ACC112 (cell line): Measurements from ENCODE around the gene SUB1.
"Not testable (repeated sequence)": the region's sequence is repeated elsewhere in the genome, so short reads cannot be mapped to it uniquely, and the experiment has no call there.

Experiments used
- H2AFZ ChIP-seq: fragments of 200-600 bp; sonication (generic); one replicate; pipeline ENCODE4 v1.6.0; 2017; ENCODE audit warnings: antibody characterized with exemption, low read length; ENCODE audit not compliant: unreplicated experiment
- H3K27ac ChIP-seq: fragments of 200-600 bp; sonication (generic); 2 replicates; pipeline ENCODE4 v1.5.1; 2014; ENCODE audit warnings: low read depth, mild to moderate bottlenecking, antibody characterized with exemption, low read length, moderate library complexity
- H3K27me3 ChIP-seq: fragments of 200-600 bp; sonication (generic); 2 replicates; pipeline ENCODE4 v1.6.1; 2014; ENCODE audit warnings: mild to moderate bottlenecking, antibody characterized with exemption, low read length, moderate library complexity, mixed read lengths; ENCODE audit not compliant: insufficient read depth
- H3K36me3 ChIP-seq: fragments of 200-600 bp; sonication (generic); 2 replicates; pipeline ENCODE4 v1.6.1; 2016; ENCODE audit warnings: mild to moderate bottlenecking, antibody characterized with exemption, low read length, moderate library complexity, mixed read lengths; ENCODE audit not compliant: insufficient read depth
- H3K4me1 ChIP-seq: fragments of 200-600 bp; sonication (generic); one replicate; pipeline ENCODE4 v1.6.1; 2016; ENCODE audit warnings: low read length, mixed read lengths; ENCODE audit not compliant: insufficient read depth, unreplicated experiment, control insufficient read depth
- H3K4me3 ChIP-seq: fragments of 200-600 bp; sonication (generic); 2 replicates; pipeline ENCODE4 v1.5.1; 2014; ENCODE audit warnings: mild to moderate bottlenecking, low read depth, low read length
- H3K79me2 ChIP-seq: fragments of 200-600 bp; sonication (generic); one replicate; pipeline ENCODE4 v1.6.0; 2016; ENCODE audit warnings: low read length; ENCODE audit not compliant: control insufficient read depth, unreplicated experiment, insufficient read depth

SUB1 gene

GRCh38 chr5:32621256-32621655, 35.9 kb downstream of the SUB1 start:
- Histone ChIP-seq H2AFZ (no peak overlapping the region), H3K27ac (no peak overlapping the region), H3K4me1 (no peaks in the 10 kb centered on the region), H3K79me2 (no peaks in the 10 kb centered on the region), H3K4me3 (no peak overlapping the region), H3K36me3 (no peaks in the 10 kb centered on the region), H3K27me3 (peaks cover 4% of the 10 kb centered on the region; the same call in 1 of the 2 replicates)

GRCh38 chr5:32625106-32625505, 39.7 kb downstream of the SUB1 start:
- Histone ChIP-seq H3K27me3 (peaks cover 4% of the 10 kb centered on the region; the same call in 1 of the 2 replicates), H3K36me3 (no peaks in the 10 kb centered on the region), H3K79me2 (no peaks in the 10 kb centered on the region), H3K4me1 (peaks cover 15% of the 10 kb centered on the region), H3K4me3 (no peak overlapping the region), H2AFZ (no peak overlapping the region), H3K27ac (no peak overlapping the region)

- Histone ChIP-seq H3K36me3 (no peaks in the 10 kb centered on the region), H3K4me1 (peaks cover 15% of the 10 kb centered on the region), H3K27me3 (peaks cover 4% of the 10 kb centered on the region; the same call in 1 of the 2 replicates), H3K27ac (no peak overlapping the region), H3K79me2 (no peaks in the 10 kb centered on the region), H2AFZ (no peak overlapping the region), H3K4me3 (no peak overlapping the region)
These were observed 40.2 kb downstream of the SUB1 start for GRCh38 chr5:32625547-32625946.

DNA sequence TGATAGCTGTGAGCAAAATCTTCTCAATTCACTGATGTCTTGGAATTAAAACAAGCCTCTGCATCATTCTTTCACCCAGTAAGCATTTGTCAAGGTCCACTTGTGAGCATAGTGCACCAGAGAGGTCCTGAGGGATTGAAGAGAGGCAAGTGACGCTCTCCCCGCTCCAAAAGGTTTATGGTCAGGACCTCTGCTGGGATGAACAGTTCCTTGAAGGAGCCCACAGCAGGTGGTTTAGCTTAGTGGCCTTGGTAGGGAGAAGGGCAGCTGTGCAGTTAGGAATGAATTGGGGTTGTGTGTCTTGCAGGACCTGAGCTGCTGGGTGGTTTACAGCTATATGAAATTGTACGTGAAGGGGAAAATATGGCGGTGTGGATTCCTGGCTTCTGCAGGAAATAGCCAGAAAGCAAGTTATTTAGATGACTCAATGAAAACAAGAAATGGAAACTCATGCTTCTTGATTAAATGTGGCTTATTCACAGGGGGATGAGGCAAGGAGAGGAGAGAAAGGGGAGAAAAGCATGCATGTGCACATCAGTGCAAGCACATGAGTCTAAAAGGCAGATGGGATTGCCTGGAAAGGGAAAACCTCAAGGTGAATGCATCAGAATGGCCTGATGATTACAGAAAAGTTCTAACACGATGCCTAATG, 42.0 kb downstream of the SUB1 start:
- Histone ChIP-seq H2AFZ (no peak overlapping the region), H3K4me3 (no peak overlapping the region), H3K36me3 (no peaks in the 10 kb centered on the region), H3K27me3 (no peaks in the 10 kb centered on the region), H3K79me2 (no peaks in the 10 kb centered on the region), H3K4me1 (peaks cover 15% of the 10 kb centered on the region), H3K27ac (no peak overlapping the region)

DNA sequence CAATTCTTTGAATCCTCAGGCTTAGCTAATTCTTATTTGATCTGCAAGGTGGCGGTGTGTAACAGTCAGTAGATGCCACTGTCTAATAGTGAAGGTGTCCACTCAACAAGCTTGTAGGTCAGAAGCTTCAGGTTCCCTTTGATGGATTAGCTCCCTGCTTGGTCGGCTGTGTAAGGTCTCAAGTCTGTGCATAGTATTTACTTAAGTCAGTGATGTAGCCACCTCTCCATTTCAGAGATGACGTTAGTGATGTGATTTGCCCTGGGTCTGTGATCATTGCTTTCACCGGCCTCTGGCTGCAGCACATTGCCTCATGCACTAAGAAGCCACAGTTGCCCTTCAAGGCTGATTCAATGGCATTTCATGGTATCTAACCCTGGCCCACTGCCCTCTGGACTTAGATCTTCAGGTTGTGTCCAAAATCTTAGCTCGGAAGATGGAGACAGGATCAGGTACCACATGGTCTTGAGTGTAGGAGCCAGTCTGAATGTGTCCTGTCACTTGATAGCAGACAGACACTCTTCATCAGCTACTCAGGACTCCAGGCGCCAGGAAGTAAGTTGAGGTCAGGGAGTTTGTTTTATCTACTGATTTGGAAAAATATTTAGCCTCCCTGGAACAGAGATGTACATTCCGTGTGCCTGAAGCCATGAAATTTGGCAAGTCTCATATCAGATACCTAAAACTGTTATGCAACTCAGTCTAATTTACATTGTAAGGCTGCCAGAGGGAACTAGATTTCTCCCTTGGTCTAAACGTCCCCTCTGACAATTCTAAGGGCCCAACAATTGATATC, 42.9 kb downstream of the SUB1 start:
- no peaks in the 10 kb centered on the region for H3K36me3 ChIP-seq
- H3K79me2 ChIP-seq, result no peaks in the 10 kb centered on the region
- H3K27me3 ChIP-seq, result no peaks in the 10 kb centered on the region
- H3K4me3 ChIP-seq, result no peak overlapping the region
- peaks cover 15% of the 10 kb centered on the region for H3K4me1 ChIP-seq
- no peak overlapping the region for H2AFZ ChIP-seq
- peak overlapping the region; percentile 12; the same call in 1 of the 2 replicates for H3K27ac ChIP-seq

DNA sequence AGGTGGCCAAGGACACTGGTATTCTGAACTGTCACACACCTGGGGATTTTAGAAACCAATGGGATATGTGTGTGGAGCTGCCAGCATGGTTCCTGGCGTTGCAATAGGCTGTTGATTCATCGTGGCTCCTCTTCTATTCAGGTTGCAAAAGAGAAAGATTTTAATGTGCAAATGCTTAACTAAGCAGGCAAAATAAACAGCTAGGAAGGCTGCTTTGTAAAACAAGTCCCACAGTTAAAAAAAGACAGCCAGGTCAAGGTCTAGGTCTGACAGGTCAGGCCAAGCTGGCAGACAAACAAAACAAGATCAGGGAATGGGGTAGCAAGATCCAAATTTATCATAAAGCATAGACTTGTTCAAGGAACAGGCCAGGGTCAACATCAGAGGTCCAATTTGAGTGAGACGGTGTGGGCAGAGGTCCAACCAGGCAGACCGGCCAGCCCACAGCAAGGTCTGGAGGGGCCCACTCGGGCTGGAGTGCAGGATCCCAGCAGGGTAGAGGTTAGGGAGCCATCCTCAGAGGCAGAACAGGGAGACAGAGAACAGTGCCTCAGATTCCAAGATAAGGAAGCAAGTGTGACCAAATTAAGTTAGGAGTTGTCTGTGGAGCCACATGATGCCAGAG, 45.6 kb downstream of the SUB1 start:
- peaks cover 15% of the 10 kb centered on the region for H3K4me1 ChIP-seq
- H3K79me2 ChIP-seq, result no peaks in the 10 kb centered on the region
- H2AFZ ChIP-seq, result no peak overlapping the region
- no peaks in the 10 kb centered on the region for H3K27me3 ChIP-seq
- H3K27ac ChIP-seq, result no peak overlapping the region
- no peak overlapping the region for H3K4me3 ChIP-seq
- no peaks in the 10 kb centered on the region for H3K36me3 ChIP-seq

DNA sequence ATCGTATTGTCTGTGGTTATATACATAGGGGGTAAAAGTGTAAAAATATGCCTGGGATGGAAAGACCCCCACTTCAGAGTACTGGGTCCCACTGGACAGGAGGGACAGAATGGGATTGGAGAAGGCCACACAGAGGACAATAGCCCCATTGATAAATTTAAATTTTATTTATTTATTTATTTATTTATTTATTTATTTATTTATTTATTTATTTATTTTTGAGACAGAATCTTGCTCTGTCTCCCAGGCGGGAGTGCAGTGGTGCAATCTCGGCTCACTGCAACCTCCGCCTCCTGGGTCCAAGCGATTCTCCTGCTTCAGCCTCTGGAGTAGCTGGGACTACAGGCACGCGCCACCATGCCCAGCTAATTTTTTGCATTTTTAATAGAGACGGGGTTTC, 47.7 kb downstream of the SUB1 start:
- not testable (repeated sequence) for H3K4me1 ChIP-seq, H3K36me3 ChIP-seq, H3K27ac ChIP-seq, H2AFZ ChIP-seq, H3K79me2 ChIP-seq, H3K27me3 ChIP-seq, H3K4me3 ChIP-seq

DNA sequence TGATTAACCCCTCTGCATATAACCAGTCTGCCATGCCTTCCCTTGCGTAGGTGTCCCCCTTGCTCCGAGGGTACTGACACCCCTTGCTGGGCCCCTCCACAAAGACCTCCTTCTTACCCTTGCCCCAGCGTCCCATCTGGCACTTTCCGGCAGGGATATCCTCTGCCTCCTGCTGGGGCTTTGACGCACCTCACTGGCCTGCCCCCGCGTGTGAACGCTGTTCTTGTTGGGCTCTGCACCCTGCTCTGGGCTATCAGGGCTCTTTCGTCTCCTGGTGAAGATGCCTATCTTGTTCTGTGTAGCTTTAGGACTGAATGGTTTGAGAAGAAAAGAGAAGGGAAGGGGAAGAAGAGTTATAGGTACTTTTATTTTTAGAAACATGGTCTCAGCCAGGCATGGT, 53.0 kb downstream of the SUB1 start:
- Histone ChIP-seq H3K4me3 (no peak overlapping the region), H3K27me3 (no peaks in the 10 kb centered on the region), H3K79me2 (no peaks in the 10 kb centered on the region), H3K4me1 (peaks cover 20% of the 10 kb centered on the region), H2AFZ (no peak overlapping the region), H3K36me3 (no peaks in the 10 kb centered on the region), H3K27ac (no peak overlapping the region)

DNA sequence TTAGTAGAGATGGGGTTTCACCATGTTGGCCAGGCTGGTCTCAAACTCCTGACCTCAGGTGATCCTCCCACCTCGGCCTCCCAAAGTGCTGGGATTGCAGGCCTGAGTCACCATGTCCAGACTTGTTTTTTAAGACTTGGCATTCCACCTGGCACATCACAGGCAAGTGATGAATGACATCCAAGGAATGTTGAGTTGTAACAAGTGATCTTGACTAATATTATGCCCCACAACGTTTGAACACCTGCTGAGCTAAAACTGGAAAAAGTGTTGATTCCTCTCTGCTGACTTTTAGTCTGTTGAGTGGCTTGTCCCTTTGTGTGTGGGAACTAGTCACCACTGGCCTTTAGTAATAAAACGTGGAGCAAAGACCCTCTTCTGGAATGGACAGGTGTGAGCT, 54.6 kb downstream of the SUB1 start:
- no peaks in the 10 kb centered on the region for H3K36me3 ChIP-seq
- peaks cover 20% of the 10 kb centered on the region for H3K4me1 ChIP-seq
- no peak overlapping the region for H2AFZ ChIP-seq
- H3K79me2 ChIP-seq, result no peaks in the 10 kb centered on the region
- no peaks in the 10 kb centered on the region for H3K27me3 ChIP-seq
- no peak overlapping the region for H3K27ac ChIP-seq
- no peak overlapping the region for H3K4me3 ChIP-seq

- no peaks in the 10 kb centered on the region for H3K27me3 ChIP-seq
- H3K4me1 ChIP-seq, result peaks cover 20% of the 10 kb centered on the region
- peak overlapping the region; percentile 57 for H3K27ac ChIP-seq
- no peaks in the 10 kb centered on the region for H3K36me3 ChIP-seq
- peak overlapping the region; percentile 89 for H2AFZ ChIP-seq
- H3K79me2 ChIP-seq, result no peaks in the 10 kb centered on the region
- H3K4me3 ChIP-seq, result peak overlapping the region; percentile 66
These were observed 57.1 kb downstream of the SUB1 start for GRCh38 chr5:32642276-32643002.
